ENCODE data around the gene SLC24A4.

DNA sequence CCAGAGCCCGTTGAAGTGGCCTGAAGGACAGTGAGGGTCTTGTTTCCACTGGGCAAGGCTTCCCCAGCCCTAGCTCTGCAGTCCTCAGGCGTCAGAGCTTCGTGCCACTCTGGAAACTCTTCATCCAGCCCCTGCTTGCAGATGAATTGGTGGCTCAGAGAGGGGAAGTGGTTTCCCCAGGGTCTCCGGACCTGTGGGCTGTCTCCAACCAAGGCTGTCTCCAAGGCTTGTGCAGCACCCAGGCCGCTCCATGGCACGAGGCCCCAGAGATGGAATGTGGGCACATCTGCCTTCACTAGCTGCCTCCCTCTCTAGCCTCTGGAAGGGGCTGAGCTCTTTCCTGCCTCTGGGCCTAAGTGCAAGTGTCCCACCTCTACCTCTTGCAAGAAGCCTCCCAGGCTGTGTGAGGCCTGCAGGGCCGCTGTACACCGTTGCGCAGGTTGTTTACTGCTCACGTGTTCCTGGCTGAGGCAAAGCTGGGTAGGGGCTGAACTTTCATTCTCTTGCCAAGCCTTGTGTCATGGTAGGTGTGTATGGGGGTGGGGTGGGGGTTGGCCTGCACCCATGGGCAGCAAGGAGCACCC lies 201.7 kb downstream of the SLC24A4 start:
- TF ChIP-seq POLR2A (IDR thresholded peaks at IDR 0.05) (no peak), EP300 (IDR thresholded peaks at IDR 0.05) (no peak)
- TF ChIP-seq, protein P1, sequence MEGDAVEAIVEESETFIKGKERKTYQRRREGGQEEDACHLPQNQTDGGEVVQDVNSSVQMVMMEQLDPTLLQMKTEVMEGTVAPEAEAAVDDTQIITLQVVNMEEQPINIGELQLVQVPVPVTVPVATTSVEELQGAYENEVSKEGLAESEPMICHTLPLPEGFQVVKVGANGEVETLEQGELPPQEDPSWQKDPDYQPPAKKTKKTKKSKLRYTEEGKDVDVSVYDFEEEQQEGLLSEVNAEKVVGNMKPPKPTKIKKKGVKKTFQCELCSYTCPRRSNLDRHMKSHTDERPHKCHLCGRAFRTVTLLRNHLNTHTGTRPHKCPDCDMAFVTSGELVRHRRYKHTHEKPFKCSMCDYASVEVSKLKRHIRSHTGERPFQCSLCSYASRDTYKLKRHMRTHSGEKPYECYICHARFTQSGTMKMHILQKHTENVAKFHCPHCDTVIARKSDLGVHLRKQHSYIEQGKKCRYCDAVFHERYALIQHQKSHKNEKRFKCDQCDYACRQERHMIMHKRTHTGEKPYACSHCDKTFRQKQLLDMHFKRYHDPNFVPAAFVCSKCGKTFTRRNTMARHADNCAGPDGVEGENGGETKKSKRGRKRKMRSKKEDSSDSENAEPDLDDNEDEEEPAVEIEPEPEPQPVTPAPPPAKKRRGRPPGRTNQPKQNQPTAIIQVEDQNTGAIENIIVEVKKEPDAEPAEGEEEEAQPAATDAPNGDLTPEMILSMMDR (IDR thresholded peaks at IDR 0.05): no peak
